GM12878 (cell line): ENCODE results near the gene ITGB5. TPM values are rescaled to one million over a fixed set of nuclear protein-coding genes. Genes with fewer than 3 reads are reported as not detected.

Experiments
- ATAC-seq: fragments of 200-7000 bp; cut with Tn5 transposase; 3 replicates; pipeline ENCODE4 v1.9.1; 2020; ENCODE audit warnings: mild to moderate bottlenecking, moderate library complexity
- BruUV-seq: library from RNA; stranded (reverse); fragments of 400-500 nt; replicated peaks from 2 replicates; lab custom pipeline; 2021; lab: Mats Ljungman, UMichigan
- CTCF ChIA-PET: fragments of 300-600 bp; sonication (Branson Sonifier 250); formaldehyde crosslinking; extraction: SDS; loops from one replicate; lab custom pipeline; 2021; ENCODE audit warnings: inconsistent platforms; lab: Yijun Ruan, JAX
- POLR2A ChIA-PET: fragments of 350-600 bp; formaldehyde crosslinking; extraction: SDS; loops from one replicate; lab custom pipeline; 2021; ENCODE audit warnings: inconsistent platforms; lab: Charles Lee
- RAD21 ChIA-PET: fragments of 300-600 bp; sonication (Branson Sonifier 250); formaldehyde crosslinking; loops from one replicate; lab custom pipeline; 2023; ENCODE audit warnings: antibody characterized with exemption; ENCODE audit not compliant: unreplicated experiment; lab: Charles Lee
- SMC1A ChIA-PET: fragments of 300-600 bp; sonication (Branson Sonifier 250); formaldehyde crosslinking; loops from one replicate; lab custom pipeline; 2023; ENCODE audit not compliant: unreplicated experiment, uncharacterized antibody; lab: Charles Lee
- DNase-seq: peaks from one replicate; pipeline ENCODE4 v3.0.0-alpha.2; 2011; ENCODE audit warnings: low read depth, low spot score
- FAIRE-seq: peaks from 3 replicates; lab custom pipeline; 2011; peaks lifted over from hg19 to GRCh38; lab: Jason Lieb, UNC
- H2AFZ ChIP-seq: 2 replicates; pipeline ENCODE4 v1.6.0; 2011; ENCODE audit warnings: low read depth, low read length, control low read depth; ENCODE audit not compliant: control insufficient read depth
- H3K27ac ChIP-seq: 2 replicates; pipeline ENCODE4 v1.5.1; 2011; ENCODE audit warnings: control low read depth; ENCODE audit not compliant: control insufficient read depth, insufficient read depth
- H3K27me3 ChIP-seq, 2 experiments: replicated peaks in 1 of 2; 2 replicates each; pipeline versions ENCODE4 v1.6.0 to v1.6.1; 2011; ENCODE audit warnings: low read length in 1 of 2; ENCODE audit not compliant: control insufficient read depth in 2 of 2, insufficient read depth in 2 of 2
- H3K36me3 ChIP-seq, 2 experiments: 2 replicates each; pipeline ENCODE4 v1.5.1; 2011; ENCODE audit warnings: low read length in 1 of 2; ENCODE audit not compliant: control insufficient read depth in 2 of 2, insufficient read depth in 2 of 2
- H3K4me1 ChIP-seq: 2 replicates; pipeline ENCODE4 v1.6.1; 2011; ENCODE audit warnings: mild to moderate bottlenecking, low read length, moderate library complexity, mixed read lengths; ENCODE audit not compliant: control insufficient read depth, insufficient read depth
- H3K4me2 ChIP-seq: 2 replicates; pipeline ENCODE4 v1.6.0; 2011; ENCODE audit warnings: control low read depth; ENCODE audit not compliant: control insufficient read depth, insufficient read depth
- H3K4me3 ChIP-seq: fragments of 200-600 bp; sonication (generic); 2 replicates; pipeline ENCODE4 v1.5.1; 2016
- H3K79me2 ChIP-seq: 2 replicates; pipeline ENCODE4 v1.6.0; 2011; ENCODE audit warnings: low read length; ENCODE audit not compliant: control insufficient read depth, insufficient read depth
- H3K9ac ChIP-seq: 2 replicates; pipeline ENCODE4 v1.8.0; 2011; ENCODE audit warnings: low read length, control low read depth, mixed read lengths; ENCODE audit not compliant: control insufficient read depth, insufficient read depth
- H3K9me3 ChIP-seq: replicated peaks from 3 replicates; pipeline ENCODE4 v1.5.1; 2011; ENCODE audit warnings: mild to moderate bottlenecking, low read length; ENCODE audit not compliant: control insufficient read depth, insufficient read depth
- H4K20me1 ChIP-seq: 2 replicates; pipeline ENCODE4 v1.6.0; 2011; ENCODE audit not compliant: control insufficient read depth, insufficient read depth
- EED ChIP-seq: sonication (generic); IDR thresholded peaks from 2 replicates; pipeline ENCODE4 v1.6.1; 2016; ENCODE audit warnings: antibody characterized with exemption, low read depth
- FOS ChIP-seq: IDR thresholded peaks from 3 replicates; pipeline ENCODE4 v1.6.1; 2011; ENCODE audit warnings: borderline replicate concordance; ENCODE audit not compliant: insufficient read length; ENCODE audit errors: extremely low read depth
- IKZF2 ChIP-seq, 2 experiments: fragments of 450-650 bp; IDR thresholded peaks; 2 replicates each; pipeline ENCODE4 v1.6.1; 2017; ENCODE audit warnings: mild to moderate bottlenecking in 2 of 2, moderate library complexity in 2 of 2
- IRF4 ChIP-seq: IDR thresholded peaks from 2 replicates; pipeline ENCODE4 v1.6.1; 2011; ENCODE audit warnings: low read depth, low read length
- POLR2A ChIP-seq: IDR thresholded peaks from 2 replicates; pipeline ENCODE4 v1.6.1; 2011; ENCODE audit warnings: low read depth, mild to moderate bottlenecking, low read length
- SPI1 ChIP-seq: IDR thresholded peaks from 2 replicates; pipeline ENCODE4 v1.6.1; 2011; ENCODE audit warnings: low read depth, mild to moderate bottlenecking, low read length, moderate library complexity, borderline replicate concordance; ENCODE audit not compliant: insufficient read depth
- STAT1 ChIP-seq: fragments of 450-650 bp; conservative IDR thresholded peaks from 2 replicates; pipeline ENCODE4 v1.6.1; 2014; ENCODE audit warnings: antibody characterized with exemption, mild to moderate bottlenecking
- YBX1 ChIP-seq: fragments of 450-650 bp; IDR thresholded peaks from 2 replicates; pipeline ENCODE4 v1.6.1; 2016; ENCODE audit warnings: antibody characterized with exemption
- ZNF207 ChIP-seq: fragments of 450-650 bp; IDR thresholded peaks from 2 replicates; pipeline ENCODE4 v1.6.1; 2014; ENCODE audit warnings: antibody characterized with exemption, mild to moderate bottlenecking, borderline replicate concordance
- ZNF384 ChIP-seq: IDR thresholded peaks from 2 replicates; pipeline ENCODE4 v1.6.1; 2012; ENCODE audit warnings: low read depth, mild to moderate bottlenecking, low read length, improper control_type of control experiment, borderline replicate concordance
- WGBS: methylation state at CpG from one replicate; pipeline ENCODE4 v1.1.6; 2016; ENCODE audit warnings: low lambda C conversion rate; ENCODE audit not compliant: insufficient replicate concordance, insufficient coverage; ENCODE audit errors: missing lambda C conversion rate; 5-methylcytosine and 5-hydroxymethylcytosine counted together
- in situ Hi-C: fragments of 300-500 bp; cut with MboI; formaldehyde crosslinking; loops from 9 replicates; pipeline ENCODE4 v1.14.3; 2018; ENCODE audit warnings: mixed read lengths
- intact Hi-C: fragments of 100-400 bp; cut with micrococcal nuclease; formaldehyde crosslinking; loops from one replicate; pipeline ENCODE4 v1.14.2; 2022; ENCODE audit not compliant: unreplicated experiment
- polyA plus RNA-seq, 11 experiments: library from polyadenylated mRNA; depleted of rRNA in 4 of 11; unstranded in 6 of 11; stranded (reverse) in 5 of 11; fragments of >200 nt; fragmentation: Nextera tagmentation in 4 of 11; fragmentation: Illumina TruSeq in 1 of 11; extraction: Ambion mirVana in 4 of 11; extraction: Trizol in 1 of 11; gene quantifications; 1 replicate in 1 of 11; 2 replicates in 10 of 11; pipeline versions ENCODE4 v1.2.1 to v1.2.3, GENCODE V29; 2011 to 2016; ENCODE audit warnings: inconsistent platforms in 2 of 11, missing spikeins in 2 of 11, low read depth in 1 of 11
- total RNA-seq, 4 experiments: library from RNA; depleted of rRNA in 3 of 4; stranded (reverse); fragments of >200 nt in 3 of 4; fragmentation: Illumina TruSeq in 1 of 4; extraction: Trizol in 1 of 4; gene quantifications; 2 replicates each; pipeline versions ENCODE4 v1.2.1 to v1.2.3, GENCODE V29; 2013 to 2021
- TF ChIP-seq, protein P1 (sequence below): fragments of 450-650 bp; IDR thresholded peaks from 2 replicates; pipeline ENCODE4 v1.6.1; 2016; ENCODE audit warnings: mild to moderate bottlenecking, moderate library complexity, borderline replicate concordance
- TF ChIP-seq, protein P2 (sequence below): IDR thresholded peaks from 2 replicates; pipeline ENCODE4 v1.6.1; 2012; ENCODE audit warnings: low read depth, low read length, improper control_type of control experiment
- TF ChIP-seq, protein P3 (sequence below): IDR thresholded peaks from 2 replicates; pipeline ENCODE4 v1.6.1; 2012; ENCODE audit warnings: improper control_type of control experiment, low read depth, low read length; ENCODE audit not compliant: insufficient replicate concordance

The ITGB5 gene
- total and polyA plus RNA-seq, 10 of the 15 experiments (the other 5 are each of a cell fraction or from before 2014, with no cell fraction given) = 0.05 to 10.0 (median 0.83) TPM; not detected in 2

DNA sequence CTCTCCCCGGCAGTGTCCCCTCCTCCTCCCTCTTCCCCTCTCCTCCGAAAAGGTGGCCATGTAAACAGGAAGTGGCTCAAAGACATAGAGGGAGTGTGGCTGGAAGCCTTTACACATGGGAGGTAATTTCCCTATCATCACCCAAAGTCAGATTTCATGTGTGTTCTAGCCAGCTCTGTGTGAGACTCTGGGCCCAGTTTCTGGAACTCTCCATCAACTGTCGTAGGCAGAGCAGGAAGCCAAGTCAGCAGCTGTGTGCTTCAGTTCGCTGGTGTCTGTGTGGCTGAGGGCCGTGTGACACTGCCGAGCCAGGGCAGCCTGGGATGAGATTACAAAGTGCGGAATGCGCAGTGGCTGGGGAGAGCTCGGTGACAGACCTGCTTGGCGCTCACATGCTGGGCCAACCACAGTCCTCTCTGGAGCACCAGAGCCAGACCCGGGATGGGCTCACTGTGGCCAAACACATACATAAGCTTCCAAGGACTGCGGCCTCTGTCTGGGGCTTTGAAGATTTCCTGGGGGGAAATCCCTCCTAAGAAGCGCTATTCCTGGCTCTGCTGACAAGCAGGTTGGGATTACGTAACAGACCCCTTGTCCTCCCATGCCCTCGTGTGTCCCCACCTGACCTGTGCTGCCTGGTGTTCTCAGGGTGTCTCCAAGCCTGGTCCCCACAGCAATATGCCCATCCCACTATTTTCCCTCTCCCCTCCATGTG lies 106.2 kb downstream of the ITGB5 start:
- no peak for FAIRE-seq
- Histone ChIP-seq H3K4me1 (peaks cover 20% of the 10 kb centered on the region), H3K27ac (no peak overlapping the region), H3K9me3 (no peaks in the 10 kb centered on the region), H3K27me3 (no peaks in the 10 kb centered on the region), H3K36me3 (no peaks in the 10 kb centered on the region), H3K79me2 (no peaks in the 10 kb centered on the region), H3K4me2 (no peak overlapping the region), H3K4me3 (no peak overlapping the region), H2AFZ (no peak overlapping the region), H4K20me1 (no peaks in the 10 kb centered on the region), H3K9ac (no peak overlapping the region)
- SMC1A ChIA-PET = interaction anchor here (1.1 to 3.2 kb wide), 3 partner anchors 10 to 120 kb away, joined by 3 to 18 read pairs (median 6); no protein-coding TSS in a partner anchor
- DNase-seq = no peak
- RAD21 ChIA-PET = interaction anchor here (0.7 to 2.5 kb wide), 3 partner anchors 11 to 32 kb away, joined by 3 to 9 read pairs (median 5); no protein-coding TSS in a partner anchor
- POLR2A ChIA-PET = interaction anchor here (1.0 to 1.5 kb wide), 2 partner anchors 9 to 11 kb away, joined by 4 to 5 read pairs; no protein-coding TSS in a partner anchor
- no TSS peak for BruUV-seq
- ATAC-seq = no peak; the same call in 2 of the 3 replicates
- 57% methylated on average over 13 of the region's 15 CpGs for WGBS
- intact Hi-C loops = no loop called here
- CTCF ChIA-PET = interaction anchor here (1.3 to 4.4 kb wide), 3 partner anchors 11 to 120 kb away, joined by 4 to 22 read pairs (median 7); no protein-coding TSS in a partner anchor
- in situ Hi-C loops = no loop called here
- TF ChIP-seq FOS = no peak
- no peak for TF ChIP-seq ZNF384
- TF ChIP-seq IKZF2 (IDR thresholded peaks at IDR 0.05) = peak; percentile 26 to 41; a peak in 2 of 4 replicates
- TF ChIP-seq, protein P1, sequence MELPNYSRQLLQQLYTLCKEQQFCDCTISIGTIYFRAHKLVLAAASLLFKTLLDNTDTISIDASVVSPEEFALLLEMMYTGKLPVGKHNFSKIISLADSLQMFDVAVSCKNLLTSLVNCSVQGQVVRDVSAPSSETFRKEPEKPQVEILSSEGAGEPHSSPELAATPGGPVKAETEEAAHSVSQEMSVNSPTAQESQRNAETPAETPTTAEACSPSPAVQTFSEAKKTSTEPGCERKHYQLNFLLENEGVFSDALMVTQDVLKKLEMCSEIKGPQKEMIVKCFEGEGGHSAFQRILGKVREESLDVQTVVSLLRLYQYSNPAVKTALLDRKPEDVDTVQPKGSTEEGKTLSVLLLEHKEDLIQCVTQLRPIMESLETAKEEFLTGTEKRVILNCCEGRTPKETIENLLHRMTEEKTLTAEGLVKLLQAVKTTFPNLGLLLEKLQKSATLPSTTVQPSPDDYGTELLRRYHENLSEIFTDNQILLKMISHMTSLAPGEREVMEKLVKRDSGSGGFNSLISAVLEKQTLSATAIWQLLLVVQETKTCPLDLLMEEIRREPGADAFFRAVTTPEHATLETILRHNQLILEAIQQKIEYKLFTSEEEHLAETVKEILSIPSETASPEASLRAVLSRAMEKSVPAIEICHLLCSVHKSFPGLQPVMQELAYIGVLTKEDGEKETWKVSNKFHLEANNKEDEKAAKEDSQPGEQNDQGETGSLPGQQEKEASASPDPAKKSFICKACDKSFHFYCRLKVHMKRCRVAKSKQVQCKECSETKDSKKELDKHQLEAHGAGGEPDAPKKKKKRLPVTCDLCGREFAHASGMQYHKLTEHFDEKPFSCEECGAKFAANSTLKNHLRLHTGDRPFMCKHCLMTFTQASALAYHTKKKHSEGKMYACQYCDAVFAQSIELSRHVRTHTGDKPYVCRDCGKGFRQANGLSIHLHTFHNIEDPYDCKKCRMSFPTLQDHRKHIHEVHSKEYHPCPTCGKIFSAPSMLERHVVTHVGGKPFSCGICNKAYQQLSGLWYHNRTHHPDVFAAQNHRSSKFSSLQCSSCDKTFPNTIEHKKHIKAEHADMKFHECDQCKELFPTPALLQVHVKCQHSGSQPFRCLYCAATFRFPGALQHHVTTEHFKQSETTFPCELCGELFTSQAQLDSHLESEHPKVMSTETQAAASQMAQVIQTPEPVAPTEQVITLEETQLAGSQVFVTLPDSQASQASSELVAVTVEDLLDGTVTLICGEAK = no peak
- TF ChIP-seq YBX1 = no peak
- TF ChIP-seq STAT1 = no peak
- no peak for TF ChIP-seq POLR2A
- TF ChIP-seq, protein P2, sequence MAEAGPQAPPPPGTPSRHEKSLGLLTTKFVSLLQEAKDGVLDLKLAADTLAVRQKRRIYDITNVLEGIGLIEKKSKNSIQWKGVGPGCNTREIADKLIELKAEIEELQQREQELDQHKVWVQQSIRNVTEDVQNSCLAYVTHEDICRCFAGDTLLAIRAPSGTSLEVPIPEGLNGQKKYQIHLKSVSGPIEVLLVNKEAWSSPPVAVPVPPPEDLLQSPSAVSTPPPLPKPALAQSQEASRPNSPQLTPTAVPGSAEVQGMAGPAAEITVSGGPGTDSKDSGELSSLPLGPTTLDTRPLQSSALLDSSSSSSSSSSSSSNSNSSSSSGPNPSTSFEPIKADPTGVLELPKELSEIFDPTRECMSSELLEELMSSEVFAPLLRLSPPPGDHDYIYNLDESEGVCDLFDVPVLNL = no peak
- TF ChIP-seq EED = no peak
- TF ChIP-seq, protein P3, sequence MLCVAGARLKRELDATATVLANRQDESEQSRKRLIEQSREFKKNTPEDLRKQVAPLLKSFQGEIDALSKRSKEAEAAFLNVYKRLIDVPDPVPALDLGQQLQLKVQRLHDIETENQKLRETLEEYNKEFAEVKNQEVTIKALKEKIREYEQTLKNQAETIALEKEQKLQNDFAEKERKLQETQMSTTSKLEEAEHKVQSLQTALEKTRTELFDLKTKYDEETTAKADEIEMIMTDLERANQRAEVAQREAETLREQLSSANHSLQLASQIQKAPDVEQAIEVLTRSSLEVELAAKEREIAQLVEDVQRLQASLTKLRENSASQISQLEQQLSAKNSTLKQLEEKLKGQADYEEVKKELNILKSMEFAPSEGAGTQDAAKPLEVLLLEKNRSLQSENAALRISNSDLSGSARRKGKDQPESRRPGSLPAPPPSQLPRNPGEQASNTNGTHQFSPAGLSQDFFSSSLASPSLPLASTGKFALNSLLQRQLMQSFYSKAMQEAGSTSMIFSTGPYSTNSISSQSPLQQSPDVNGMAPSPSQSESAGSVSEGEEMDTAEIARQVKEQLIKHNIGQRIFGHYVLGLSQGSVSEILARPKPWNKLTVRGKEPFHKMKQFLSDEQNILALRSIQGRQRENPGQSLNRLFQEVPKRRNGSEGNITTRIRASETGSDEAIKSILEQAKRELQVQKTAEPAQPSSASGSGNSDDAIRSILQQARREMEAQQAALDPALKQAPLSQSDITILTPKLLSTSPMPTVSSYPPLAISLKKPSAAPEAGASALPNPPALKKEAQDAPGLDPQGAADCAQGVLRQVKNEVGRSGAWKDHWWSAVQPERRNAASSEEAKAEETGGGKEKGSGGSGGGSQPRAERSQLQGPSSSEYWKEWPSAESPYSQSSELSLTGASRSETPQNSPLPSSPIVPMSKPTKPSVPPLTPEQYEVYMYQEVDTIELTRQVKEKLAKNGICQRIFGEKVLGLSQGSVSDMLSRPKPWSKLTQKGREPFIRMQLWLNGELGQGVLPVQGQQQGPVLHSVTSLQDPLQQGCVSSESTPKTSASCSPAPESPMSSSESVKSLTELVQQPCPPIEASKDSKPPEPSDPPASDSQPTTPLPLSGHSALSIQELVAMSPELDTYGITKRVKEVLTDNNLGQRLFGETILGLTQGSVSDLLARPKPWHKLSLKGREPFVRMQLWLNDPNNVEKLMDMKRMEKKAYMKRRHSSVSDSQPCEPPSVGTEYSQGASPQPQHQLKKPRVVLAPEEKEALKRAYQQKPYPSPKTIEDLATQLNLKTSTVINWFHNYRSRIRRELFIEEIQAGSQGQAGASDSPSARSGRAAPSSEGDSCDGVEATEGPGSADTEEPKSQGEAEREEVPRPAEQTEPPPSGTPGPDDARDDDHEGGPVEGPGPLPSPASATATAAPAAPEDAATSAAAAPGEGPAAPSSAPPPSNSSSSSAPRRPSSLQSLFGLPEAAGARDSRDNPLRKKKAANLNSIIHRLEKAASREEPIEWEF = no peak
- TF ChIP-seq SPI1 = peak; percentile 65; the same call in 1 of the 2 replicates
- TF ChIP-seq IRF4 = no peak
- no peak for TF ChIP-seq ZNF207
